Kidney (tissue), 14 donors: Measurements from ENCODE around the gene ZNF789. TPM values are rescaled to one million over a fixed set of nuclear protein-coding genes. Genes with fewer than 3 reads are reported as not detected.

Source experiments
- DNase-seq, 5 donors: peaks; one replicate each; pipeline ENCODE4 v3.0.0-alpha.2; 2013 to 2020
- FAIRE-seq: peaks from 2 replicates; lab custom pipeline; 2012; peaks lifted over from hg19 to GRCh38; lab: Jason Lieb, UNC
- H3K27ac ChIP-seq, 2 donors: one replicate each; pipeline ENCODE4 v1.7.0; 2013; ENCODE audit warnings: low read depth in 2 of 2, low read length in 2 of 2, inconsistent platforms in 1 of 2
- H3K27me3 ChIP-seq: one replicate; pipeline ENCODE4 v1.7.1; 2013; ENCODE audit warnings: low read length, inconsistent platforms; ENCODE audit not compliant: control insufficient read depth, insufficient read depth
- H3K36me3 ChIP-seq, 3 donors: one replicate each; pipeline versions ENCODE4 v1.7.0 to v1.7.1; 2013; ENCODE audit warnings: low read length in 3 of 3, control low read depth in 1 of 3, inconsistent platforms in 1 of 3; ENCODE audit not compliant: insufficient read depth in 3 of 3, control insufficient read depth in 2 of 3
- H3K4me1 ChIP-seq, 3 donors: one replicate each; pipeline versions ENCODE4 v1.7.0 to v1.7.1; 2013; ENCODE audit warnings: low read length in 3 of 3, inconsistent platforms in 1 of 3, low read depth in 1 of 3; ENCODE audit not compliant: control insufficient read depth in 2 of 3, insufficient read depth in 2 of 3
- H3K4me3 ChIP-seq, 3 donors: one replicate each; pipeline versions ENCODE4 v1.7.0 to v1.8.1; 2013; ENCODE audit warnings: low read length in 3 of 3, control low read depth in 1 of 3, inconsistent platforms in 1 of 3
- H3K9ac ChIP-seq, 3 donors: one replicate each; pipeline versions ENCODE4 v1.7.0 to v1.7.1; 2013; ENCODE audit warnings: low read length in 3 of 3, control low read depth in 1 of 3, inconsistent platforms in 1 of 3
- H3K9me3 ChIP-seq, 3 donors: one replicate each; pipeline versions ENCODE4 v1.7.0 to v1.7.1; 2013; ENCODE audit warnings: low read length in 3 of 3, control low read depth in 1 of 3, inconsistent platforms in 1 of 3; ENCODE audit not compliant: control insufficient read depth in 2 of 3, insufficient read depth in 1 of 3
- CTCF ChIP-seq: IDR thresholded peaks from 3 replicates; pipeline ENCODE4 v1.5.1; 2012; ENCODE audit warnings: mild to moderate bottlenecking, moderate library complexity, borderline replicate concordance; ENCODE audit not compliant: insufficient read depth; ENCODE audit errors: extremely low read depth
- intact Hi-C: fragments of 100-400 bp; cut with DNase I; formaldehyde crosslinking; loops from one replicate; pipeline ENCODE4 v1.11.1; 2022
- polyA plus RNA-seq: library from polyadenylated mRNA; stranded (reverse); fragments of 350-450 nt; fragmentation: Illumina TruSeq; extraction: RNeasy Lipid Tissue Mini Kit (QIAGEN cat#74804); gene quantifications from one replicate; pipeline ENCODE4 v1.2.3, GENCODE V29; 2014; ENCODE audit warnings: low read depth, low replicate concordance; ENCODE audit not compliant: insufficient read depth
- total RNA-seq: library from RNA; stranded (reverse); fragmentation: NEBNext Ultra II Directional; extraction: Animal tissue kit (Norgen Biotek cat#: 25700); gene quantifications from one replicate; pipeline ENCODE4 v1.2.1, GENCODE V29; 2021
- donor health status: control.
- donor health status: control.
- donor health status: control.
- donor health status: control.
- donor health status: control.
- donor health status: DM: yes; HTN: yes; CAD: no.
- donor health status: Normal renal cell carcinoma (clear cell type).

Gene ZNF789
- total and polyA plus RNA-seq, 2 donors from 2014 or later = 10.6 to 14.8 TPM

- intact Hi-C loops = no loop called here
- Histone ChIP-seq H3K4me3 (peak within 1 kb of the TSS; percentile 88 to 100 (median 97)), H3K27ac (peak within 1 kb of the TSS; percentile 98), H3K9ac (peak within 1 kb of the TSS; percentile 81 to 98 (median 83)), H3K4me1 (peaks cover 0 to 16% (median 9%) of the 10 kb centered on the region in 3 donors), H3K27me3 (no peaks in the 10 kb centered on the region), H3K9me3 (no peaks in the 10 kb centered on the region), H3K36me3 (no peaks in the 10 kb centered on the region)
- DNase-seq = peak; percentile 98 to 99 (median 99)
- peak; percentile 7 for TF ChIP-seq CTCF
- no peak for FAIRE-seq
These were observed 32.1 kb downstream of the ZNF789 start, which contains the start of gene ZKSCAN5 for GRCh38 chr7:99504603-99505323. Gene ZKSCAN5 (plus strand): TSS chr7:99504662. CDS start chr7:99506045, 1,383 bp downstream.

GRCh38 chr7:99505324-99505662 lies 32.6 kb downstream of the ZNF789 start:
- Histone ChIP-seq H3K36me3 (no peaks in the 10 kb centered on the region), H3K4me3 (peak overlapping the region; percentile 88 to 100 (median 97)), H3K27ac (peak overlapping the region; percentile 78 to 98), H3K4me1 (peaks cover 0 to 16% (median 9%) of the 10 kb centered on the region in 3 donors), H3K9ac (peak overlapping the region; percentile 81 to 98 (median 83)), H3K27me3 (no peaks in the 10 kb centered on the region), H3K9me3 (no peaks in the 10 kb centered on the region)
- intact Hi-C loops = no loop called here
- FAIRE-seq (no peak), DNase-seq (no peak)
- TF ChIP-seq CTCF = no peak

DNA sequence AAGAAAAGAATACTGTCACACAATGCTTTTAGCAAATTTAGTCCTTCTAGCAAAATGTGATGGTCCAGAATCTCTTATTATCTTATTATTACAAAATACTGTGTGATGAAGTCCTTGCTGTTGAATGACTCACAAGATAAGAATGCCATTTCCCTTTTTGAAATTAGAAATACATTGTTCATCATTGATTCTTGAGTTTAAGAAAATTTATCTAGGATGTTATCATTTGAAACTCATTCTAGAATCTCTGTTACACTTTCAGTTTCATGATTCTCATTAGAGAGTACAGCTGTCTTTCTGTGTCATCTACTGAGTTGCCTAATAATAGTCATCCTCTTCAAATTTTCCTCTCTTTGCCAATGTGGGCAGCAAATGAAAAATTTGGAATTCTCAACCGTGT lies 41.4 kb downstream of the ZNF789 start:
- Histone ChIP-seq H3K27me3 (no peaks in the 10 kb centered on the region), H3K9ac (no peak overlapping the region), H3K36me3 (peaks cover 2 to 20% (median 8%) of the 10 kb centered on the region in 3 donors), H3K4me3 (no peak overlapping the region), H3K4me1 (no peaks in the 10 kb centered on the region), H3K27ac (no peak overlapping the region), H3K9me3 (no peaks in the 10 kb centered on the region)
- intact Hi-C loops = no loop called here
- no peak for TF ChIP-seq CTCF
- no peak for FAIRE-seq
- no peak for DNase-seq
